Tongue (tissue), 2 donors: Measurements from ENCODE around the gene CADM2. TPM values are rescaled to one million over a fixed set of nuclear protein-coding genes. Genes with fewer than 3 reads are reported as not detected.

Source experiments
- DNase-seq: peaks from one replicate; pipeline ENCODE4 v3.0.0-alpha.2; 2015
- total RNA-seq: library from RNA; depleted of rRNA; stranded (reverse); fragments of >200 nt; gene quantifications from one replicate; pipeline ENCODE4 v1.2.3, GENCODE V29; 2014

Gene CADM2
- total RNA-seq, 1 donor from 2014 or later = 13.3 TPM

DNA sequence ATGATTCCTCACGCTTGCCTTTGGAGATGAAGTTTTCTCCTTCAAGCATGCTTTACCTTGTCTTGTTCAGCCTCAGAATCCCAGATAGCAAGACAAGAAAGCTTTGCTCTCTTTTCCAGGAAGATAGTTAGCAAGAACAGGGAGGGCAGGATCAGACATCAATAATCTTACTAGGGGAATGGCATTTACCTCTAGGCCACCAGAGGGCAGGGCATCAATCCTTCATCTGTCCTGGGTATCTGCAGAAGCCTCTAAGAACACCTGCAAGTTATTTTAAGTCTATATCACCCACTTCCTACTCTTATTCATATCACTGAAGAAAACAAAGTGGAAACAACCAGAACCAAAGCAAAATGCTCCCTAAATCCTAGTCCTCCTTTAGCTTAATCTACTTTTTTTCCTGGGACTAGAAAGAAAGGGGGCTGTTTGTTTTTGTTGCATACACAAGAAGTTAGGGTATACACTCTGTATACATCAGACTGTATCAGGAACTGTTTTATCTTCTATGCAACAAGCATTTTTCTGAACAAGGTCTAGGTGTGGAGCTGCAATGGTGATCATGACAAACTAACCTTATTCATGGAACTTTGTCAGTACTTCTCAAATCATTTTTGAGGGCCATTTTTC, 862.5 kb downstream of the CADM2 start:
- peak; percentile 22 for DNase-seq

- no peak for DNase-seq
Observed at GRCh38 chr3:85835857-85836440, 877.2 kb downstream of the CADM2 start.

GRCh38 chr3:85837402-85837801, 878.6 kb downstream of the CADM2 start:
- DNase-seq = no peak

- DNase-seq = no peak
Observed at GRCh38 chr3:85838921-85839320, 880.1 kb downstream of the CADM2 start.

- peak; percentile 2 for DNase-seq
Observed at GRCh38 chr3:85842081-85842480, 883.3 kb downstream of the CADM2 start.

DNA sequence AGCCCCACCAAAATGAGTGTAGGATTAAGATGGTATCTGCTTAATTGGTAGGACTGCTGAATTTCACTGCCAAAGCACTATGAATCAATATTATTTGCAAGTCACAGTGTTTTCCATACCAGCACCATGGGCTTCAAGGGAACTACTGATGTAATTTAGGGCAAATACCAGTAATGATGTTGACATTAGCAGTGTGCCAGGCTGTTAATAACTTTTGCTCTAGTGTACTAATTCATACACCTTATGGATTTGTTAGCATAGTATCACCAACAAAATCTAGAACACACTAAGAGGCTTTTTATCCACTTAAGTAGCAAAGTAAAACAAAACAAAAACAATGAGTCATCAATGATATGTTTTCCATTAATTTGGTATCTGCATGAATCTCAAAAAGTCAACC, 888.2 kb downstream of the CADM2 start:
- DNase-seq = no peak

- no peak for DNase-seq
Observed at GRCh38 chr3:85851071-85851470, 892.3 kb downstream of the CADM2 start.

DNA sequence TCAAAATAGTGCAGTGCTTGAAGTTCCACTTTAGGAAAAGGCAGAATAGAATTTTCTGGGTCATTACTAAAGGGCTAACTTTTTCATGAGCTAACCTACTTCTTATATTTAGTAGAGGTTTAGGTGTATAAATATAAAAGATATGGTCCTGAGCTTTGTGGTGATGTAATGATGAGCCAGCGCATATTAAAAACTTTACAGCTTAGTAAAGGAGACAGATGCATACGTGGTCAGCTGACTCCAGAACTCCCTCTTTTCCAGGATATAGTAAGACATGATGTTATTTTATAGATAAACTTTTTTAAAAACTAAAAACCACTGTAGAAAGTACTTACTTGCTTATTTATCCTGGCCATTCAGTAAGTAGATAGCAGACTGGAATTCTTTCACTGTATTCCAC, 895.0 kb downstream of the CADM2 start:
- DNase-seq = no peak

- no peak for DNase-seq
Observed at GRCh38 chr3:85862893-85863455, 904.2 kb downstream of the CADM2 start.

DNA sequence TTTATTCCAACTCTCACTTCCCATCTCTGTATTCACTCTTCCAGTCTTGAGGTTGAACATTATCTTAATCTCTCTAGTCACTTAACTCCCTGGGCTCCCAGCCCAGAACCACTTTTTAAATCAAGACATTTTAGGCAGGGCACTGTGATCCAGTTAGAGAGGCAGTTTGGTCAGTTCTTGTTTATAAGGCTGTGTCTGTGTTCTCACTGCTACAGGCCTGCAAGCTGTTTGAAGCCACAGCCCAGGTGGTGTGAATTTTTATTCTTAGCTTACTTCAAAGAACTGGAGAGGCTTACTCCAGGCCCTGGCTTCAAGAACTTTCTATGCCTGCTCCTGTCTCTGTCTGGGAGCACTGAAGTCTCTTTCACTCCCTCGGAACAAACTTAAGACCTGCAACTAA, 906.1 kb downstream of the CADM2 start:
- DNase-seq = no peak

DNA sequence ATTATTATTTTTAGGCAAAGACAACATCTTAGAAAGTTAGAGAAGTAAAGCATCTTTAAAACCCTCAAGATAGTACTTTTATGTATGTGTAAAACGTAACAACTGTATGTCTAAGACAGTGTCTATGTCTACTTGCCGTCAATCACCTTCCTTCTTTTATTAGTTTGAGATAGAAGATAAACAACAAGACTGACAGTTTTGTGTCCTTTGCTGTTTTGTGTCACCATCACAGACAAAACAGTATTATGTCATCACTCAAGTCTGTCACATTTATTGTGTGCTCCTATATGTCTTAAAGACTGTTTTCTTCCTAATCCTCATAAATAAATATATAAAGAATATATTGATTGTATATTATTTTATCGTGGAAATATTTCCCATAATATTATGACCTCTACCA, 908.3 kb downstream of the CADM2 start:
- DNase-seq = no peak

DNA sequence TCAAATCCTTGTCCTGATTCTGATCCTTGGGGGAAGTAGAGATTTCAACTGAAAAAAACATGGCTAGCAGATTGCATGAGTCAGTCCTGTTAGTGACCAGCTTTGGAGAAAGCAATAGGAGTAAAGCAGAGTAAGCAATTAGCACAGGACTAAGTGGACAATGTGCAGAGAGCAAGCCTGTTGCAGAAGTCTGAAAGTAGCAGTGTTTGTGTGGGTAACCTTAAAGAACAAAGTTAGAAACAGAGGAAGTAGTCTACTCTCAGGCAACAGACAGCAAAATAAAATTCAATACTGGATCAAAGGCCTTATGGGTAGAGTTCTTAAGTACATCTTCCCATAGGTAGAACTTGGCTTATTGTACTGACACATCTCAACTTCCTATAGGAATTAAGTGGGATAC, 916.8 kb downstream of the CADM2 start:
- no peak for DNase-seq

DNA sequence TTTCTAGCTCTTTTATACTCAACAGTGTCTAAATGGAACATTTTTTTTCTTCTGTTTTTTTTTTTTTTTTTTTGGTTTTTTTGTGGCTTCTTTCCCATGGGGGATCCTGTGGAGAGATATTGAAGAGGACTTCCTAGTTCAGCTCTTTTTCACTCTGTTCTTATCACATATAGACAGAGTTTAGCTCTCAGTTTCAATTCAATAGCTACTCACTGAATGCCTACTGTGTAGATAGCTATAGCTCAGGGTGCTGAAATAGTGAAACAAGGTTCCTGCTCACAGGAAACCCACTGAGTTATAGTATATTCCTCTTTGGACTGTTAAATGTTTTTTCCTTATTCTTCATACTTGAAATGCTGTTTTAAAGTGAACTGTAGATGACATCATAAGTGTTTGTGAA, 918.8 kb downstream of the CADM2 start:
- DNase-seq = no peak

DNA sequence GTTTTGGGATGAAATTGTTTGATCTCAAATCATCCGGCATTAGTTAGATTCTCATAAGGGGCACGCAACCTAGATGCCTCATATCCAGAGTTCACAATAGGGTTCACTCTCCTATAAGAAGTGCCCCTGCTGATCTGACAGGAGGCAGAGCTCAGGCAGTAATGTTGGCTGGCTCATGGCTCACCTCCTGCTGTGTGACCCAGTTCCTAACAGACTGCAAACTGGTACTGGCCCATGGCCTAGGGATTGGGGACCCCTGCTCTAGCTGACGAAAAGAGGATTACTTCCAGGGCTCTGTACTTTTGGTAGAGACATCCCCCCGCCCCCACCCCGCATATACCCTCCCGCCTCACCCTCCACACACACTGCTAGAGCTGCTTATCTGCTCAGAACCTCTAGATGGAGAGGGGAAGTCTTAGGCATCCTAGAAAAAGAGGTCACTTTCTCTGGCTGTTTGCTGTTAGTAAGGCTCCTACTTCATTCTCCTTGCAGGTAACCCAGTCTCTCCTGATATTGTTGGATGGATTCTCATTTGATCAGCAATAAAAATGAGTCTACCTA, 923.1 kb downstream of the CADM2 start:
- DNase-seq = no peak

DNA sequence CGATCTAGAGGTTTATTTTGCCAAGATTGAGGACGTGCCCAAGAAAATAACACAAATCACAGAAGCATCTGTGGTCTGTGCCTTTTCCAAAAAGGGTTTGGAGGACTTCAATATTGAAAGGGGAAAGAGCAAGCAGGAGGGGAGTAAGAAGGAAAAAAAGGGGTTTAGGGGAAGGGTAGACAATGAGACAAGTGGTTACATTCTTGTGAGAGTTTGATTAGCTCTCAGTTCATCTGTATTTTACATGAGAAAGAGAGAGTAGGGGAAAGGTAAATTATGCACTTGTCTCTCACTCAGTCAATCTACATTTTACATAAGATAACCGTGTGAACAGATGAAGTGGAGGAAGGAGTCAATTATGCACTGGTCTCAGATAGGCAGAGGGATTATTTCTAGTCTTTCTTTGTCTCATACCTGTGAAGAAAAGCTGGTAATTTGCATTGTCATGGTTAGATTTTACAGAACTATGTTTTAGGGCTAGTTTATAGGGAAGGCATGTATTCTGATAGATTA, 931.3 kb downstream of the CADM2 start:
- no peak for DNase-seq

- DNase-seq = no peak
Observed at GRCh38 chr3:85903434-85903833, 944.6 kb downstream of the CADM2 start.

GRCh38 chr3:85912980-85913379, 954.2 kb downstream of the CADM2 start:
- no peak for DNase-seq

- no peak for DNase-seq
Observed at GRCh38 chr3:85922374-85922773, 963.6 kb downstream of the CADM2 start.

GRCh38 chr3:85930718-85931117, 971.9 kb downstream of the CADM2 start:
- DNase-seq = no peak

DNA sequence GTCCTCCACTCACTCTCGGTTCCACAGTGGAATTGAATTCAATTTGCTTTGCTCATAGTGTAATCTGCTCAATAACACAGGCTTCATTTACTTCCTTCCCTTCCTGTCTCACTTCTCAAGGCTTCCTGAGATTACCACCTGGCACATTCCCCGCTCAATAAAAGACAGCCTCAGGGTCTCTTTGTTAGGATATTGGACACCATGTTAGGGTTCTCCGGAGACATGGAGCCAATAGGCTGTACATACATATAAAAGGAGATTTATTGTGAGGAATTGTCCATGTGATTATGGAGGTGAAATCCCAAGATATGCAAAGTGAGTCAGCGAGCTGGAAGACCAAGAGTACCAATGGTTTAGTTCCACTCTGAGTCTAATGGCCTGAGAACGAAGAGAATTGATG, 974.5 kb downstream of the CADM2 start:
- DNase-seq = no peak

DNA sequence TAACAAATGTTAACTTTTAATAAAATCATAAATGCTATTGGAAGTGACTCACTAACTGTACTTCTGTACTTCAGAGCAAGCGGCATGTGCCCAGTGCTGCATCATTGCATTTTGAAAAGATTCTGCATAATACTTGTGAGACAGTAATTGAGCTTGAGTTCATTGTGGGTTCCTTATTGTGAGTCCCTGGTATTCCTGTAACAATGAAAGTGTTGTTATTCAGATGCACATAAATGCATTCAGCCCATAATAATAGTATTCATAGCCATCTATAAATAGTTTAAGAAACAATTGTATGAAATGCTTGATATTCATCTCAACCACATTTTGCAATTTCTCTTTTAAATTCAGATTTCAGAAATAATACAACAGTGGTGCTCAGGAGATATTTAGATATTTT, 976.4 kb downstream of the CADM2 start:
- no peak for DNase-seq

GRCh38 chr3:85939074-85939482, 980.3 kb downstream of the CADM2 start:
- DNase-seq = peak; percentile 84

DNA sequence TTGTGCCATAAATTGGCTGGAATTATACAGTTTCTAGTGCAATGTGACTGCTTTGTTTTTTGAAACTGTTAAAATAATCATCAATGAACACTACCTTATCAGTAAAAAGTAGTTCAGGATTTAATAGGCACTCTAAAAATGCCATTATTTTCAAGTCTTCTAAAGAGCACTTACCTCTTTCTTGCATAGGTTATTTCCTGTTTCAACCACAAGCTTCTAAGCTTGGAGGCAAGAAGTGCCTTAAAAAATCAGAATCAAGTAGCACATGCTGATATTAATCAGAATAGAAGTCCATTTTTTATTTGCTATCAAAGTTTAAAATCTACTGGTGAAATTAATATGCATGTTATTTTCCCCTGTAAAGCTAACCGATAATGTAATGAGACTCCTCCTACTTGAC, 991.6 kb downstream of the CADM2 start:
- DNase-seq = no peak

DNA sequence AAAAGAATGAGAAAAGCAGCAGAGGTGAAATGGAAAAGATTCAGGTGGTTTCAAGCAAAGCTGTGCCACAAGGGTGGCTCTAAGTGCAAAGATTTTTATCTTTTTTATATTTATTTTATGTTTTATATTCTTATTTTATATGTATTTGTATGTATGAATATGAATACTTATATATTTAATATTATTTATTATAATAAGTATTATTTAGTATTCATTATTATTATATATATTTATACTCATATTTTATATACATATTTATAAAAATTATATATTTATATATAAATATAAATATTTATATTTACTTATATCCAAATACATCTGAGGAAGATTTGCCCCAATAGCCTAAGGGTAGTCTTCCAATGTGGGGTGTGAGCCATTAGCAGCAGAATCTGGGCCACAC, 1002.0 kb downstream of the CADM2 start:
- no peak for DNase-seq
